Stimulated activated CD8-positive, alpha-beta memory T cell treated with anti-CD3 and anti-CD28 coated beads, Interleukin-2, amount 100 ng/mL, for 1 hour (primary cell): ENCODE measurements around the gene EIF2A.
"Not testable (repeated sequence)": the region's sequence is repeated elsewhere in the genome, so short reads cannot be mapped to it uniquely, and the experiment has no call there.

Experiments
- DNase-seq, 2 donors: peaks; one replicate each; pipeline ENCODE4 v3.0.0-alpha.2; 2020; ENCODE audit warnings: low read depth in 2 of 2

Gene EIF2A

GRCh38 chr3:150546226-150547044 lies at the start of gene EIF2A, which contains the start of gene SERP1:
EIF2A (plus strand) TSS chr3:150546787; CDS start chr3:150546803, 16 bp downstream.
SERP1 (minus strand) TSS chr3:150546496; CDS start chr3:150546135, 361 bp downstream.
- peak; percentile 98 to 99 for DNase-seq

- no peak for DNase-seq
Observed at GRCh38 chr3:150497956-150498355, 48.6 kb upstream of the EIF2A start.

GRCh38 chr3:150500960-150501359 lies 45.6 kb upstream of the EIF2A start:
- not testable (repeated sequence) for DNase-seq

- no peak for DNase-seq
Observed at GRCh38 chr3:150503402-150504099, 43.0 kb upstream of the EIF2A start.

GRCh38 chr3:150504483-150504882 lies 42.1 kb upstream of the EIF2A start:
- DNase-seq: no peak

GRCh38 chr3:150508401-150508800 lies 38.2 kb upstream of the EIF2A start:
- DNase-seq: no peak

- no peak for DNase-seq
Observed at GRCh38 chr3:150509780-150510179, 36.8 kb upstream of the EIF2A start.

GRCh38 chr3:150511122-150511821 lies 35.3 kb upstream of the EIF2A start:
- DNase-seq: no peak

- no peak for DNase-seq
Observed at GRCh38 chr3:150515210-150515609, 31.4 kb upstream of the EIF2A start.

GRCh38 chr3:150519026-150519425 lies 27.6 kb upstream of the EIF2A start:
- no peak for DNase-seq

- DNase-seq: no peak
Observed at GRCh38 chr3:150520408-150520807, 26.2 kb upstream of the EIF2A start.

GRCh38 chr3:150521463-150521862 lies 25.1 kb upstream of the EIF2A start:
- no peak for DNase-seq

GRCh38 chr3:150523538-150523937 lies 23.0 kb upstream of the EIF2A start:
- DNase-seq: no peak

GRCh38 chr3:150527464-150528255 lies 18.9 kb upstream of the EIF2A start:
- no peak for DNase-seq

GRCh38 chr3:150528354-150528797 lies 18.2 kb upstream of the EIF2A start:
- no peak for DNase-seq

- no peak for DNase-seq
Observed at GRCh38 chr3:150531775-150532174, 14.8 kb upstream of the EIF2A start.

- no peak for DNase-seq
Observed at GRCh38 chr3:150535204-150535603, 11.4 kb upstream of the EIF2A start.

- DNase-seq: no peak
Observed at GRCh38 chr3:150538324-150539208, 8.0 kb upstream of the EIF2A start.

GRCh38 chr3:150540297-150540696 lies 6.3 kb upstream of the EIF2A start:
- DNase-seq: no peak

- DNase-seq: no peak
Observed at GRCh38 chr3:150540991-150541390, 5.6 kb upstream of the EIF2A start.
